Glutamatergic neuron (in vitro differentiated cells): ENCODE data around the gene ESYT1. TPM values are rescaled to one million over a fixed set of nuclear protein-coding genes. Genes with fewer than 3 reads are reported as not detected.

Experiments
- DNase-seq: peaks from one replicate; pipeline ENCODE4 v3.0.0; 2022
- H3K27ac Mint-ChIP-seq: one replicate; pipeline ENCODE4 v1.8.0; 2020; ENCODE audit warnings: mild to moderate bottlenecking, mixed read lengths, inconsistent platforms; ENCODE audit not compliant: unreplicated experiment
- H3K27me3 Mint-ChIP-seq: one replicate; pipeline ENCODE4 v1.8.0; 2020; ENCODE audit warnings: mild to moderate bottlenecking, moderate library complexity, mixed read lengths, inconsistent platforms; ENCODE audit not compliant: unreplicated experiment
- H3K36me3 Mint-ChIP-seq: one replicate; pipeline ENCODE4 v1.8.0; 2020; ENCODE audit warnings: mild to moderate bottlenecking, mixed read lengths, inconsistent platforms; ENCODE audit not compliant: unreplicated experiment
- H3K4me1 Mint-ChIP-seq: one replicate; pipeline ENCODE4 v1.8.0; 2020; ENCODE audit warnings: mild to moderate bottlenecking, low read depth, mixed read lengths, inconsistent platforms; ENCODE audit not compliant: unreplicated experiment
- H3K4me3 Mint-ChIP-seq: one replicate; pipeline ENCODE4 v1.8.0; 2020; ENCODE audit warnings: mild to moderate bottlenecking, mixed read lengths, inconsistent platforms; ENCODE audit not compliant: unreplicated experiment
- H3K9me3 Mint-ChIP-seq: one replicate; pipeline ENCODE4 v1.8.0; 2020; ENCODE audit warnings: mild to moderate bottlenecking, moderate library complexity, mixed read lengths, inconsistent platforms; ENCODE audit not compliant: unreplicated experiment
- total RNA-seq: library from RNA; stranded (reverse); fragmentation: NEBNext Ultra II Directional; extraction: Animal tissue kit (Norgen Biotek cat#: 25700); gene quantifications from one replicate; pipeline ENCODE4 v1.2.1, GENCODE V29; 2021; ENCODE audit not compliant: unreplicated experiment
- TF ChIP-seq, protein P1 (sequence below): fragments of 200-600 bp; sonication (generic); IDR thresholded peaks from one replicate; pipeline ENCODE4 v1.5.0; 2021; ENCODE audit not compliant: partially characterized antibody, unreplicated experiment

ESYT1 gene
- total RNA-seq, 1 donor from 2014 or later: 144 TPM

GRCh38 chr12:56079723-56080555 lies 48.1 kb upstream of the ESYT1 start, which contains the start of gene ERBB3:
ERBB3 (plus strand) TSS chr12:56080165; CDS start chr12:56080301, 136 bp downstream.
- Mint-ChIP-seq H3K27ac (no peak within 1 kb of the TSS), H3K4me3 (peak within 1 kb of the TSS; percentile 87), H3K36me3 (no peaks in the 10 kb centered on the region)

DNA sequence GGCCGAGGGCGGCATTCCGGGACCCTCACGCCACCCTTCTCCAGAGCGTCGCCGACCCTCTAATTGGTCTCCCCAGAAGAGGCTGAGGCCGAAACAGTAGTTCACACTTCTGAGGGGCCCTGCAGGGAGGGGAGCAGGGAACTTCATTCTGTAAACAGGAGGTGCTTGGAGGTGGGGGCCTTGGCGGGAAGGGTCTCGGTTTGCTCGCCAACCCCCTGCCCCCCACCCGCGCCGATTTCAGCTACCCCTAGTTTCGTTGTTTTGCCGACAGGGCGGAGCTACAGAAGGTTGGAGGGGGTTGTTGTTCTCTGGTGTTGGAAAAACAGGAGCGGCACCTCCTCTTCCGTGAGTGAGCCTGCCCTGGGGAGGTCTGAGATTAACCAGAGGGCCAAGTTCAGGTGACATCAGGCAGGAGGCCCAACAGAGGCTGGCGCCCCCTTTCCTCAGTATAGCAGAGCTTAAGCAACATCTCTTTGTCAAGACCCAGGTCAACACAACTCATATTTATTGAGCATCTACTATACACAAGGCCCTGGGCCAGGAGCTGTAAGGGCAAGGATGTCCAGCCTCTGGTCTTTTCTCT lies 47.4 kb upstream of the ESYT1 start:
- Mint-ChIP-seq H3K27me3 (peaks cover 4% of the 10 kb centered on the region), H3K9me3 (peaks cover 11% of the 10 kb centered on the region), H3K4me1 (no peaks in the 10 kb centered on the region), H3K27ac (no peak overlapping the region), H3K36me3 (no peaks in the 10 kb centered on the region), H3K4me3 (peak overlapping the region; percentile 83)
- TF ChIP-seq, protein P1, sequence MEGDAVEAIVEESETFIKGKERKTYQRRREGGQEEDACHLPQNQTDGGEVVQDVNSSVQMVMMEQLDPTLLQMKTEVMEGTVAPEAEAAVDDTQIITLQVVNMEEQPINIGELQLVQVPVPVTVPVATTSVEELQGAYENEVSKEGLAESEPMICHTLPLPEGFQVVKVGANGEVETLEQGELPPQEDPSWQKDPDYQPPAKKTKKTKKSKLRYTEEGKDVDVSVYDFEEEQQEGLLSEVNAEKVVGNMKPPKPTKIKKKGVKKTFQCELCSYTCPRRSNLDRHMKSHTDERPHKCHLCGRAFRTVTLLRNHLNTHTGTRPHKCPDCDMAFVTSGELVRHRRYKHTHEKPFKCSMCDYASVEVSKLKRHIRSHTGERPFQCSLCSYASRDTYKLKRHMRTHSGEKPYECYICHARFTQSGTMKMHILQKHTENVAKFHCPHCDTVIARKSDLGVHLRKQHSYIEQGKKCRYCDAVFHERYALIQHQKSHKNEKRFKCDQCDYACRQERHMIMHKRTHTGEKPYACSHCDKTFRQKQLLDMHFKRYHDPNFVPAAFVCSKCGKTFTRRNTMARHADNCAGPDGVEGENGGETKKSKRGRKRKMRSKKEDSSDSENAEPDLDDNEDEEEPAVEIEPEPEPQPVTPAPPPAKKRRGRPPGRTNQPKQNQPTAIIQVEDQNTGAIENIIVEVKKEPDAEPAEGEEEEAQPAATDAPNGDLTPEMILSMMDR: no peak
- DNase-seq: no peak

More at GRCh38 chr12:56079723-56080555, 48.1 kb upstream of the ESYT1 start, which contains the start of gene ERBB3:
- Mint-ChIP-seq H3K9me3 (peaks cover 10% of the 10 kb centered on the region), H3K27me3 (peaks cover 4% of the 10 kb centered on the region), H3K4me1 (no peaks in the 10 kb centered on the region)
- DNase-seq: peak; percentile 62
- TF ChIP-seq, protein P1: no peak

DNA sequence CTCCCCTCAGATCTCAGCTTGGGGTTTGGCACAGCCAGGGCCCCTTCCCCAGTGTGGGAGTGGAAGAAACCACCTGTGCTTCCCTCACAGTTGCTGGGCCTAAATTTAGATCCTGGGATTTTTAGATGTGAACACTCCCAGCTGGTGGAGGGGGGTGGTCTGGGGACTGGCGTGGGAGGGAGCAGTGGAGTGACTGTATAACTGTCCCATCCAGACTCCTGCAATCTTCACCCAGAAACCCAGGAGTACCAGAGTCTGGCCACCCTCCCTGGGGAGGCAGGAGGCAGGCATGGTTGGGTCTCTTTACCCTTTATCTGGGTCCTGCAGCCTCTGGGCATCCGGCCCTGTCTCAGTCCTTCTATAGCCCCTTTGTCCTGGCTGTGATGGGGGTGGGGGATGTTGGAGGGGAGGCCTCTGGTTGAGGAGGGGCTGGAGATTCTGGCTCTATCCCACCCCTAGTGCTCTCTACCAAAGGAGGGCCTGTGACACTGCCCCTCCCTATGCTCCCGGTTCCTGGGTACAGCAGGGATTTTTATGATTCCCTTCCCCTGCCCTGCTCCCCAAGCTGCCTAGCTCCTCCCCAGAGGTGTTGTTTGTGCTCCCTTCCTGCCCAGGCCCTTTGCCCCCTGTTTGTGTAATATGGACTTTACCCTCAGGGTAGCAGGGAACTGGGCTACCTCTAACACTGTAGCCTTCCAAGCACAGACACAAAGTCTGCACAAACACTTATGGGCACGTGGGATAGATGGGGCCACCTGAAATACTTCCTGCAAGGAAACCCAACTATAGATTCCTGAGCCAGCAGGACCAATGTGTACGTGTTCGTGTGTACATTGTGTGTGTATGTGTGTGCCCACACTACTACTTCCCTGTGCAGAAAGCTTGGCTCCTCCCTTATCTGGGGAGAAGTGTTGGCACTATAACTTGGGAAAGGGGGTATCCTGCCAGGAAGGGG lies 46.4 kb upstream of the ESYT1 start:
- DNase-seq: peak; percentile 19
- Mint-ChIP-seq H3K36me3 (no peaks in the 10 kb centered on the region), H3K9me3 (peaks cover 11% of the 10 kb centered on the region), H3K4me1 (no peaks in the 10 kb centered on the region), H3K27me3 (peaks cover 4% of the 10 kb centered on the region), H3K27ac (no peak overlapping the region), H3K4me3 (peak overlapping the region; percentile 83)
- TF ChIP-seq, protein P1: no peak

DNA sequence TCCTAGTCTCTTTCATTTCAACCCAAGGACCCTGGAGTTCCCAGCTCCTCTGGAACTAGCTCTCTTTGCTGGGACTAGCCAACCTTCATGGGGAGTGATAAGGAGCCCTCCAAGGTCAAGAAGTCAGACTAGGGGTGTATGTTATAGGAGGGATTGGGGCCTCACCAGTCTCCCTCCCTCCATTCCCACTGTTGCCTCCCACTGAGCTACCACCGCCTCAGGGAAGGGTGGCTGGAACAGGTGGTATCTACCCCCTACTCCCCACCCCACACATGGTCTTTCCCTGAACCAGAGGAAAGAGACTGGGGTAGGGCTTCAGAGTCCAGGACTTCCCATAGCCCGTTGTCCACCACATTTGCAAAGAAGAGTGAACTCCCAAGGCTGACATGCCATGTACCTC lies 45.7 kb upstream of the ESYT1 start:
- Mint-ChIP-seq H3K36me3 (no peaks in the 10 kb centered on the region), H3K27me3 (peaks cover 4% of the 10 kb centered on the region), H3K27ac (no peak overlapping the region), H3K4me1 (no peaks in the 10 kb centered on the region), H3K4me3 (no peak overlapping the region), H3K9me3 (peaks cover 10% of the 10 kb centered on the region)
- no peak for DNase-seq
- TF ChIP-seq, protein P1: no peak
